ENCODE data around the gene PLCL2.

The PLCL2 gene

GRCh38 chr3:16860234-16860633, 24.5 kb upstream of the PLCL2 start:
- Histone ChIP-seq H2AK5ac (ENCODE audit: low read length, severe bottlenecking) (no peak overlapping the region), H3K4me2 (ENCODE audit: low read length, poor library complexity, severe bottlenecking) (no peak overlapping the region), H3K23ac (ENCODE audit: low read length in 2 of 2) (no peak overlapping the region), H3K14ac (ENCODE audit: low read length in 2 of 2) (no peak overlapping the region), H3K4ac (ENCODE audit: low read depth in 1 of 2, low read length in 2 of 2) (no peak overlapping the region), H3K9me3 (ENCODE audit: control insufficient read depth, low read length) (no peaks in the 10 kb centered on the region), H3K79me1 (replicated peaks; ENCODE audit: low read length, poor library complexity, severe bottlenecking) (no peaks in the 10 kb centered on the region), H3K27me3 (ENCODE audit: control insufficient read depth in 1 of 2, insufficient read depth in 1 of 2, low read length in 2 of 2) (no peaks in the 10 kb centered on the region), H3K18ac (ENCODE audit: low read depth in 1 of 2, low read length in 2 of 2) (no peak overlapping the region), H2BK12ac (ENCODE audit: low read length in 2 of 2) (no peak overlapping the region), H3K36me3 (ENCODE audit: control insufficient read depth in 1 of 2, insufficient read depth in 2 of 2, low read depth in 1 of 2, low read length in 2 of 2) (no peaks in the 10 kb centered on the region), H2BK120ac (ENCODE audit: low read depth, low read length) (no peak overlapping the region), H2BK5ac (ENCODE audit: low read depth, low read length, poor library complexity, severe bottlenecking) (no peak overlapping the region), H4K8ac (ENCODE audit: low read length) (no peak overlapping the region), H3K9ac (ENCODE audit: low read length) (no peak overlapping the region), H3K4me3 (ENCODE audit: insufficient read depth in 1 of 2, low read depth in 1 of 2, low read length in 2 of 2) (no peak overlapping the region), H2BK15ac (ENCODE audit: low read depth, poor library complexity, severe bottlenecking) (no peak overlapping the region), H4K91ac (ENCODE audit: low read length) (no peak overlapping the region), H2AFZ (ENCODE audit: low read depth, low read length) (no peak overlapping the region), H3K4me1 (ENCODE audit: control insufficient read depth, insufficient read depth, low read depth, low read length) (no peaks in the 10 kb centered on the region), H3K27ac (ENCODE audit: low read length, poor library complexity, severe bottlenecking) (no peak overlapping the region)
- 98% methylated on average over 1 of the region's 3 CpGs for WGBS
- no peak for DNase-seq

- no peak overlapping the region for H3K14ac ChIP-seq (ENCODE audit: low read length in 2 of 2)
- no peak overlapping the region for H4K8ac ChIP-seq (ENCODE audit: low read length)
- H3K79me1 ChIP-seq (replicated peaks; ENCODE audit: low read length, poor library complexity, severe bottlenecking) = no peaks in the 10 kb centered on the region
- H3K23ac ChIP-seq (ENCODE audit: low read length in 2 of 2) = no peak overlapping the region
- H3K36me3 ChIP-seq (ENCODE audit: control insufficient read depth in 1 of 2, insufficient read depth in 2 of 2, low read depth in 1 of 2, low read length in 2 of 2) = no peaks in the 10 kb centered on the region
- H3K27me3 ChIP-seq (ENCODE audit: control insufficient read depth in 1 of 2, insufficient read depth in 1 of 2, low read length in 2 of 2) = no peaks in the 10 kb centered on the region
- no peak overlapping the region for H3K4me2 ChIP-seq (ENCODE audit: low read length, poor library complexity, severe bottlenecking)
- no peak overlapping the region for H2BK12ac ChIP-seq (ENCODE audit: low read length in 2 of 2)
- H3K9me3 ChIP-seq (ENCODE audit: control insufficient read depth, low read length) = no peaks in the 10 kb centered on the region
- H3K4me3 ChIP-seq (ENCODE audit: insufficient read depth in 1 of 2, low read depth in 1 of 2, low read length in 2 of 2) = no peak overlapping the region
- no peak overlapping the region for H3K9ac ChIP-seq (ENCODE audit: low read length)
- peaks cover 3% of the 10 kb centered on the region for H3K4me1 ChIP-seq (ENCODE audit: control insufficient read depth, insufficient read depth, low read depth, low read length)
- H3K4ac ChIP-seq (ENCODE audit: low read depth in 1 of 2, low read length in 2 of 2) = no peak overlapping the region
- no peak overlapping the region for H2BK15ac ChIP-seq (ENCODE audit: low read depth, poor library complexity, severe bottlenecking)
- H3K27ac ChIP-seq (ENCODE audit: low read length, poor library complexity, severe bottlenecking) = no peak overlapping the region
- H2BK120ac ChIP-seq (ENCODE audit: low read depth, low read length) = no peak overlapping the region
- H2BK5ac ChIP-seq (ENCODE audit: low read depth, low read length, poor library complexity, severe bottlenecking) = no peak overlapping the region
- DNase-seq = no peak
- H2AFZ ChIP-seq (ENCODE audit: low read depth, low read length) = no peak overlapping the region
- H4K91ac ChIP-seq (ENCODE audit: low read length) = no peak overlapping the region
- no peak overlapping the region for H2AK5ac ChIP-seq (ENCODE audit: low read length, severe bottlenecking)
- 100% methylated on average over 2 of the region's 2 CpGs for WGBS
- no peak overlapping the region for H3K18ac ChIP-seq (ENCODE audit: low read depth in 1 of 2, low read length in 2 of 2)
Observed at GRCh38 chr3:16861432-16861831, 23.3 kb upstream of the PLCL2 start.

- H3K36me3 ChIP-seq (ENCODE audit: control insufficient read depth in 1 of 2, insufficient read depth in 2 of 2, low read depth in 1 of 2, low read length in 2 of 2) = no peaks in the 10 kb centered on the region
Observed at GRCh38 chr3:16864610-16865313, 20.0 kb upstream of the PLCL2 start.

GRCh38 chr3:16865335-16865734, 19.4 kb upstream of the PLCL2 start:
- H3K4ac ChIP-seq (ENCODE audit: low read depth in 1 of 2, low read length in 2 of 2) = no peak overlapping the region
- H2BK5ac ChIP-seq (ENCODE audit: low read depth, low read length, poor library complexity, severe bottlenecking) = no peak overlapping the region
- no peak overlapping the region for H2AK5ac ChIP-seq (ENCODE audit: low read length, severe bottlenecking)
- H3K27ac ChIP-seq (ENCODE audit: low read length, poor library complexity, severe bottlenecking) = peak overlapping the region; percentile 40
- WGBS = 67% methylated on average over 1 of the region's 1 CpG
- no peak overlapping the region for H4K91ac ChIP-seq (ENCODE audit: low read length)
- H3K9ac ChIP-seq (ENCODE audit: low read length) = no peak overlapping the region
- H3K14ac ChIP-seq (ENCODE audit: low read length in 2 of 2) = no peak overlapping the region
- DNase-seq = no peak
- no peak overlapping the region for H3K23ac ChIP-seq (ENCODE audit: low read length in 2 of 2)
- H2AFZ ChIP-seq (ENCODE audit: low read depth, low read length) = no peak overlapping the region
- H3K18ac ChIP-seq (ENCODE audit: low read depth in 1 of 2, low read length in 2 of 2) = no peak overlapping the region
- H4K8ac ChIP-seq (ENCODE audit: low read length) = no peak overlapping the region
- peaks cover 7% of the 10 kb centered on the region for H3K4me1 ChIP-seq (ENCODE audit: control insufficient read depth, insufficient read depth, low read depth, low read length)
- no peak overlapping the region for H2BK15ac ChIP-seq (ENCODE audit: low read depth, poor library complexity, severe bottlenecking)
- no peak overlapping the region for H2BK120ac ChIP-seq (ENCODE audit: low read depth, low read length)
- H3K4me3 ChIP-seq (ENCODE audit: insufficient read depth in 1 of 2, low read depth in 1 of 2, low read length in 2 of 2) = no peak overlapping the region
- no peak overlapping the region for H2BK12ac ChIP-seq (ENCODE audit: low read length in 2 of 2)
- no peaks in the 10 kb centered on the region for H3K27me3 ChIP-seq (ENCODE audit: control insufficient read depth in 1 of 2, insufficient read depth in 1 of 2, low read length in 2 of 2)
- no peak overlapping the region for H3K4me2 ChIP-seq (ENCODE audit: low read length, poor library complexity, severe bottlenecking)
- H3K36me3 ChIP-seq (ENCODE audit: control insufficient read depth in 1 of 2, insufficient read depth in 2 of 2, low read depth in 1 of 2, low read length in 2 of 2) = no peaks in the 10 kb centered on the region
- H3K9me3 ChIP-seq (ENCODE audit: control insufficient read depth, low read length) = no peaks in the 10 kb centered on the region
- H3K79me1 ChIP-seq (replicated peaks; ENCODE audit: low read length, poor library complexity, severe bottlenecking) = no peaks in the 10 kb centered on the region

More at GRCh38 chr3:16864610-16865313, 20.0 kb upstream of the PLCL2 start:
- H3K79me1 ChIP-seq (replicated peaks; ENCODE audit: low read length, poor library complexity, severe bottlenecking) = no peaks in the 10 kb centered on the region
- H3K4me2 ChIP-seq (ENCODE audit: low read length, poor library complexity, severe bottlenecking) = no peak overlapping the region
- no peaks in the 10 kb centered on the region for H3K27me3 ChIP-seq (ENCODE audit: control insufficient read depth in 1 of 2, insufficient read depth in 1 of 2, low read length in 2 of 2)
- H3K4ac ChIP-seq (ENCODE audit: low read depth in 1 of 2, low read length in 2 of 2) = no peak overlapping the region
- no peak overlapping the region for H3K23ac ChIP-seq (ENCODE audit: low read length in 2 of 2)
- no peak overlapping the region for H2BK15ac ChIP-seq (ENCODE audit: low read depth, poor library complexity, severe bottlenecking)
- no peak overlapping the region for H3K18ac ChIP-seq (ENCODE audit: low read depth in 1 of 2, low read length in 2 of 2)
- no peak overlapping the region for H2AK5ac ChIP-seq (ENCODE audit: low read length, severe bottlenecking)
- H3K14ac ChIP-seq (ENCODE audit: low read length in 2 of 2) = no peak overlapping the region
- no peak overlapping the region for H2AFZ ChIP-seq (ENCODE audit: low read depth, low read length)
- H2BK12ac ChIP-seq (ENCODE audit: low read length in 2 of 2) = no peak overlapping the region
- DNase-seq = no peak
- WGBS = 86% methylated on average over 1 of the region's 5 CpGs
- H4K91ac ChIP-seq (ENCODE audit: low read length) = no peak overlapping the region
- peak overlapping the region; percentile 26 for H3K27ac ChIP-seq (ENCODE audit: low read length, poor library complexity, severe bottlenecking)
- no peak overlapping the region for H2BK5ac ChIP-seq (ENCODE audit: low read depth, low read length, poor library complexity, severe bottlenecking)
- no peaks in the 10 kb centered on the region for H3K9me3 ChIP-seq (ENCODE audit: control insufficient read depth, low read length)
- H4K8ac ChIP-seq (ENCODE audit: low read length) = no peak overlapping the region
- H3K9ac ChIP-seq (ENCODE audit: low read length) = no peak overlapping the region
- no peak overlapping the region for H3K4me3 ChIP-seq (ENCODE audit: insufficient read depth in 1 of 2, low read depth in 1 of 2, low read length in 2 of 2)
- peaks cover 7% of the 10 kb centered on the region for H3K4me1 ChIP-seq (ENCODE audit: control insufficient read depth, insufficient read depth, low read depth, low read length)
- no peak overlapping the region for H2BK120ac ChIP-seq (ENCODE audit: low read depth, low read length)

Data from mesenchymal stem cell (in vitro differentiated cells and primary cell).